Trophoblast cell (in vitro differentiated cells and primary cell): Measurements from ENCODE around the gene TPH1.

ENCODE experiments used
- DNase-seq, 2 donors: peaks; one replicate each; pipeline ENCODE4 v3.0.0-alpha.2; 2016
- H2AFZ ChIP-seq: 2 replicates; pipeline ENCODE4 v1.6.1; 2013; ENCODE audit warnings: low read length, moderate library complexity, mild to moderate bottlenecking; ENCODE audit not compliant: insufficient read depth, poor library complexity
- H2AK5ac ChIP-seq: 2 replicates; pipeline ENCODE4 v1.6.1; 2013; ENCODE audit warnings: mild to moderate bottlenecking, low read length
- H2BK120ac ChIP-seq: 2 replicates; pipeline ENCODE4 v1.6.1; 2013; ENCODE audit warnings: low read length, mild to moderate bottlenecking, moderate library complexity; ENCODE audit not compliant: insufficient read depth, poor library complexity
- H2BK12ac ChIP-seq: 2 replicates; pipeline ENCODE4 v1.6.1; 2013; ENCODE audit warnings: mild to moderate bottlenecking, low read length, moderate library complexity
- H2BK5ac ChIP-seq: 2 replicates; pipeline ENCODE4 v1.6.1; 2013; ENCODE audit warnings: low read length, low read depth, moderate library complexity, mild to moderate bottlenecking; ENCODE audit not compliant: poor library complexity
- H3K14ac ChIP-seq: 2 replicates; pipeline ENCODE4 v1.6.1; 2013; ENCODE audit warnings: mild to moderate bottlenecking, low read length
- H3K18ac ChIP-seq: 2 replicates; pipeline ENCODE4 v1.6.1; 2013; ENCODE audit warnings: mild to moderate bottlenecking, low read length
- H3K23ac ChIP-seq: 2 replicates; pipeline ENCODE4 v1.6.1; 2013; ENCODE audit warnings: low read length
- H3K27ac ChIP-seq: 2 replicates; pipeline ENCODE4 v1.5.1; 2013; ENCODE audit warnings: low read depth, mild to moderate bottlenecking, inconsistent platforms, low read length, moderate library complexity
- H3K27me3 ChIP-seq: 2 replicates; pipeline ENCODE4 v1.6.1; 2013; ENCODE audit warnings: inconsistent platforms, mild to moderate bottlenecking, low read length, moderate library complexity; ENCODE audit not compliant: insufficient read depth
- H3K36me3 ChIP-seq, 2 experiments: 1 replicate in 1 of 2; 2 replicates in 1 of 2; pipeline ENCODE4 v1.6.1; 2013; ENCODE audit warnings: low read length in 2 of 2, mild to moderate bottlenecking in 2 of 2, moderate library complexity in 1 of 2; ENCODE audit not compliant: insufficient read depth in 2 of 2, control insufficient read depth in 1 of 2
- H3K4ac ChIP-seq: 2 replicates; pipeline ENCODE4 v1.6.1; 2013; ENCODE audit warnings: low read depth, mild to moderate bottlenecking, low read length, moderate library complexity
- H3K4me1 ChIP-seq, 2 experiments: 1 replicate in 1 of 2; 2 replicates in 1 of 2; pipeline ENCODE4 v1.6.1; 2013; ENCODE audit warnings: low read length in 2 of 2, mild to moderate bottlenecking in 2 of 2, moderate library complexity in 1 of 2; ENCODE audit not compliant: insufficient read depth in 2 of 2, control insufficient read depth in 1 of 2
- H3K4me2 ChIP-seq: 2 replicates; pipeline ENCODE4 v1.6.1; 2013; ENCODE audit warnings: inconsistent platforms, mild to moderate bottlenecking, low read length, moderate library complexity
- H3K4me3 ChIP-seq: 2 replicates; pipeline ENCODE4 v1.5.1; 2013; ENCODE audit warnings: mild to moderate bottlenecking, low read depth, low read length, inconsistent platforms
- H3K79me1 ChIP-seq: one replicate; pipeline ENCODE4 v1.6.1; 2013; ENCODE audit warnings: low read length
- H3K79me2 ChIP-seq: 2 replicates; pipeline ENCODE4 v1.6.1; 2013; ENCODE audit warnings: low read length, mild to moderate bottlenecking; ENCODE audit not compliant: control insufficient read depth, insufficient read depth, poor library complexity
- H3K9ac ChIP-seq: 2 replicates; pipeline ENCODE4 v1.6.1; 2013; ENCODE audit warnings: mild to moderate bottlenecking, low read length
- H3K9me3 ChIP-seq: 2 replicates; pipeline ENCODE4 v1.6.1; 2013; ENCODE audit warnings: low read depth, mild to moderate bottlenecking, control low read depth, inconsistent platforms, low read length; ENCODE audit not compliant: insufficient read depth
- H4K12ac ChIP-seq: 2 replicates; pipeline ENCODE4 v1.6.1; 2013; ENCODE audit warnings: low read depth, mild to moderate bottlenecking, low read length, moderate library complexity
- H4K8ac ChIP-seq: 2 replicates; pipeline ENCODE4 v1.6.1; 2013; ENCODE audit warnings: low read depth, mild to moderate bottlenecking, low read length, moderate library complexity
- H4K91ac ChIP-seq: one replicate; pipeline ENCODE4 v1.6.1; 2013; ENCODE audit warnings: low read depth, mild to moderate bottlenecking, low read length, moderate library complexity
- WGBS: extraction: QIAGEN DNeasy Blood & Tissue Kit; methylation state at CpG from one replicate; pipeline ENCODE4 v1.1.7; 2013; ENCODE audit warnings: missing lambda C conversion rate; ENCODE audit not compliant: insufficient read length, insufficient coverage; ENCODE audit errors: extremely low coverage; 5-methylcytosine and 5-hydroxymethylcytosine counted together

TPH1 gene

DNA sequence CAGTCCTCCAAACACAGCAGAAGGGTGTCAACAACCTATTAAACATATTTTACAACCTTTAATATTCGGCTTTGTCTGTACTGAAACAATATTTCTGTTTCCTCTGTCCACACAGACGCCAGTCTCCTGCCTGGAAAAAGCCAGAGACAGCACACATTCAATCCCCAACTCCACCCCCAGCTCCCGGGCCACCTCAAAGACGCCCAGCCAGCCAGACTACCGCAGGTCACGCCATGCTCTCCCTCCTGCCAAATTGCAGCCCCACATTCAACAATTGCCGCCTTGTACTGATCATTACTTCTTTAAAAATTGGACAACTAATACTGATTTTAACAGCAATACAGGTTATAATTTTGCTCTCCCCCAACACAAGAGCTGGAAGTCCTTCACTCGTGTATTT is 34.4 kb downstream of the TPH1 start:
- no peaks in the 10 kb centered on the region for H3K79me2 ChIP-seq
- H4K91ac ChIP-seq, result no peak overlapping the region
- H3K14ac ChIP-seq, result no peak overlapping the region
- H3K9ac ChIP-seq, result no peak overlapping the region
- peaks cover 0 to 9% of the 10 kb centered on the region in 2 experiments for H3K4me1 ChIP-seq
- no peaks in the 10 kb centered on the region for H3K9me3 ChIP-seq
- no CpG with 5 or more reads among the region's 8 CpGs for WGBS
- H2AFZ ChIP-seq, result no peak overlapping the region
- no peak overlapping the region for H3K27ac ChIP-seq
- peaks cover 5% of the 10 kb centered on the region for H3K79me1 ChIP-seq
- H3K4me3 ChIP-seq, result no peak overlapping the region
- H3K18ac ChIP-seq, result no peak overlapping the region
- H3K23ac ChIP-seq, result no peak overlapping the region
- peaks cover 2% of the 10 kb centered on the region for H3K27me3 ChIP-seq
- H3K4me2 ChIP-seq, result peak overlapping the region; percentile 98
- no peak overlapping the region for H2BK12ac ChIP-seq
- no peak overlapping the region for H2BK5ac ChIP-seq
- no peak overlapping the region for H4K12ac ChIP-seq
- no peak for DNase-seq
- H2BK120ac ChIP-seq, result no peak overlapping the region
- H2AK5ac ChIP-seq, result no peak overlapping the region
- no peak overlapping the region for H3K4ac ChIP-seq
- H3K36me3 ChIP-seq, result no peaks in the 10 kb centered on the region
- H4K8ac ChIP-seq, result no peak overlapping the region

DNA sequence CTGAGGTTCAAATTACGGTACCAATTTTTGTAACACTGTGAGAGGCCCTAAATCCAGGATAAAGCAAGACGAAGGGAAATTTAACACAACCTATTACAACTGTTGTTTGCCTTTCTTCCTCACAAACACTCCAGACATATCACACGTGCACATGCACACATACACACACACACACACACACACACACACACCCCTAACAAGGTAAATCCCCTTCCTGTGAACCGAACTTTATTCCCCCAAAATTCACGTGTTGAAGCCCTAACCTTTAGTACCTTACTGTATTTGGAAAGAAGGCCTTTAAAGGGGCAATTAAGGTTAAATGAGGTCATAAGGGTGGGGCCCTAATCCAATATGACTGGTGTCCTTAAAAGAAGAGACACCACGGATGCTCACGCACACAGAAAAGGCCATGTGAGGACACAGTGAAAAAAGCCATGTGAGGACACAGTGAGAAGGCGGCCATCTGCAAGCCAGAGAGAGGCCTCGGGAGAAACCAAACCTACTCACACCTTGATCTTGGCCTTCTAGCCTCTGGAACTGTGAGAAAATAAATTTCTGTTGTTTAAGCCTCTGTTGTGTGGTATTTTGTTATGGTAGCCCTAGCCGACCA is 35.0 kb downstream of the TPH1 start:
- H3K27me3 ChIP-seq, result peaks cover 2% of the 10 kb centered on the region
- H4K8ac ChIP-seq, result no peak overlapping the region
- H2BK12ac ChIP-seq, result no peak overlapping the region
- peaks cover 5% of the 10 kb centered on the region for H3K79me1 ChIP-seq
- no peak overlapping the region for H2AFZ ChIP-seq
- H3K9me3 ChIP-seq, result no peaks in the 10 kb centered on the region
- H3K4ac ChIP-seq, result no peak overlapping the region
- no peak overlapping the region for H3K23ac ChIP-seq
- no peak overlapping the region for H2BK120ac ChIP-seq
- H3K18ac ChIP-seq, result no peak overlapping the region
- H4K12ac ChIP-seq, result no peak overlapping the region
- no peak overlapping the region for H2AK5ac ChIP-seq
- H3K4me3 ChIP-seq, result no peak overlapping the region
- no peak overlapping the region for H4K91ac ChIP-seq
- no peak overlapping the region for H3K14ac ChIP-seq
- no peaks in the 10 kb centered on the region for H3K36me3 ChIP-seq
- no peak overlapping the region for H2BK5ac ChIP-seq
- no peak overlapping the region for H3K27ac ChIP-seq
- no peaks in the 10 kb centered on the region for H3K79me2 ChIP-seq
- WGBS, result no CpG with 5 or more reads among the region's 10 CpGs
- no peak overlapping the region for H3K9ac ChIP-seq
- DNase-seq, result no peak
- H3K4me1 ChIP-seq, result peaks cover 0 to 9% of the 10 kb centered on the region in 2 experiments
- no peak overlapping the region for H3K4me2 ChIP-seq

DNA sequence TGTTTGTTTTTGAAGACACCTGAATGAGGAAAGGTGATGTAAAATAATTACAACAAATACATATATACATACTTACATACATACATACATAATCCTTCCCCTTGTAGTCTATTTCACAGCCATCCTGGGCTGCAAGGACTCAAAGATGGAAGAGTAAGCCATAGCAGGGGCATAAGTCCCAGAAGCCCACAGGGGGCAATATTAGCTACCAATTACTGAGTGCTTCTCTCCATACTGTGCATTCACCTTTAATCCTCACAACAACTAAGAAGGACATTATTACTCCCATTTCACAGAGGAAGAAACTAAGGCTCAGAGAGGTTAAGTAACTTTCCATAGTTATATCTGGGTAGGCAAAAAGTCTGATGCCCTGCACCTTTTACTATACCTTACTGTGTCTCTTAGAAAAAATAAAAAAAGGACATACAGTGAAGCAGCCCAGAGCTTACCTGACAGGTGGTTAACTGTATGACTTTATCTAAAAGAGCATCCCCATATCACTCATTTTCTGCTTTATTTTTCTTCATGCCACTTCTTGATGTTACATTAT is 35.9 kb downstream of the TPH1 start:
- H2BK120ac ChIP-seq, result no peak overlapping the region
- DNase-seq, result no peak
- H4K91ac ChIP-seq, result no peak overlapping the region

DNA sequence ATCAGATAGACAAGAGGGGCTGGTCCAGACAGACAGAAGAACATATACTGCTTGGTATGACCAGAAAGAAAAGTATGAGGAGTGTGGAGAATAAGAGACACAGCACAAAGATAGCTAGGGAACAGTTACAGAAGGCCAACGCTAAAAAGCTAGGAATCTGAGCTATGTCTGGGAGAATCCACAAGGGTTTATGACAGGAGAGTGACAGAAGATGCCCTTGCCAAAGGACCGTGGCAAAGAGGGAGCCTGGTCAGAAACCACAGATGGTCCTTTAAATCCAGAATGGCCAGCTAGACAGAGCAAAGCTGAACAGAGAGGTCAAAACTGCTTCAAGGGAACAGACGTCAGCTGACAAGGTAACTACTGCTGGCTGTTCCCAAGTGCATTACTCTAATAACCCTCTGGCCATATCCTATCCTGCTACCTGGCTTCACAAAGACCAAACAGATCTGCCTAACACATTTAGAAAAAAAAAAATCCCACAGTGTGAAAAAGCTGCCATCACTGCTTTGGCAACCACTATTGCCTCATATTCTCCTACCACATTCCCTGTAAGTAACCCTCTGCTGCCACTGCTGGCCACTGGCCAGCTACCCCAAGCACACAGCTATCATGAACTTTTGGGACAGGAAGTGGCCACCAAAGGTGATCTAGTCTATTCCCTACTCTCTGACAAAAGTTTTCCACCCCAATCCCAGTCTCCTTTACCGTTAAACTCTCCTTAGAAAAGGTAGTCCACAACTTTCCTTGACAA is 40.5 kb downstream of the TPH1 start:
- no peak overlapping the region for H4K91ac ChIP-seq
- no peak overlapping the region for H3K9ac ChIP-seq
- no peak overlapping the region for H3K27ac ChIP-seq
- H3K18ac ChIP-seq, result no peak overlapping the region
- no peaks in the 10 kb centered on the region for H3K79me2 ChIP-seq
- H3K4me2 ChIP-seq, result no peak overlapping the region
- no peak overlapping the region for H2AFZ ChIP-seq
- H3K36me3 ChIP-seq, result peaks cover 0 to 1% of the 10 kb centered on the region in 2 experiments
- DNase-seq, result no peak
- no CpG with 5 or more reads among the region's 4 CpGs for WGBS
- no peak overlapping the region for H2BK120ac ChIP-seq
- no peak overlapping the region for H2BK12ac ChIP-seq
- H3K4ac ChIP-seq, result no peak overlapping the region
- H2AK5ac ChIP-seq, result no peak overlapping the region
- no peaks in the 10 kb centered on the region for H3K9me3 ChIP-seq
- no peak overlapping the region for H2BK5ac ChIP-seq
- no peak overlapping the region for H4K8ac ChIP-seq
- no peak overlapping the region for H3K4me3 ChIP-seq
- no peaks in the 10 kb centered on the region for H3K4me1 ChIP-seq
- H3K27me3 ChIP-seq, result no peaks in the 10 kb centered on the region
- no peak overlapping the region for H4K12ac ChIP-seq
- H3K23ac ChIP-seq, result no peak overlapping the region
- no peaks in the 10 kb centered on the region for H3K79me1 ChIP-seq
- H3K14ac ChIP-seq, result no peak overlapping the region

More for the DNA sequence above, 35.9 kb downstream of the TPH1 start:
- Histone ChIP-seq H2BK5ac (no peak overlapping the region), H3K4me1 (peaks cover 0 to 9% of the 10 kb centered on the region in 2 experiments), H2AK5ac (no peak overlapping the region), H3K4ac (no peak overlapping the region), H3K4me2 (no peak overlapping the region), H3K9me3 (no peaks in the 10 kb centered on the region), H3K79me2 (no peaks in the 10 kb centered on the region), H3K36me3 (no peaks in the 10 kb centered on the region), H2AFZ (no peak overlapping the region), H3K23ac (no peak overlapping the region), H3K14ac (no peak overlapping the region), H3K9ac (no peak overlapping the region), H3K79me1 (peaks cover 5% of the 10 kb centered on the region), H3K4me3 (no peak overlapping the region), H4K12ac (no peak overlapping the region), H3K27me3 (peaks cover 2% of the 10 kb centered on the region), H3K27ac (no peak overlapping the region), H4K8ac (no peak overlapping the region), H2BK12ac (no peak overlapping the region), H3K18ac (no peak overlapping the region)
